Cardiac fibroblast (primary cell): ENCODE results near the gene ZNF253.
"Not testable (repeated sequence)": the region's sequence is repeated elsewhere in the genome, so short reads cannot be mapped to it uniquely, and the experiment has no call there.

Experiments
- DNase-seq, 2 donors: peaks; one replicate each; pipeline versions ENCODE4 v3.0.0 to v3.0.0-alpha.2; 2010; ENCODE audit warnings: low read depth in 2 of 2
- H3K4me3 ChIP-seq, 2 donors: replicated peaks in 1 of 2; 1 replicate in 1 of 2; 2 replicates in 1 of 2; pipeline ENCODE4 v1.5.1; 2011; ENCODE audit warnings: low read depth in 2 of 2, low read length in 2 of 2, mild to moderate bottlenecking in 2 of 2, moderate library complexity in 1 of 2
- TF ChIP-seq, protein P1 (sequence below): IDR thresholded peaks from one replicate; pipeline ENCODE4 v1.5.1; 2011; ENCODE audit warnings: low read depth, mild to moderate bottlenecking, low read length, inconsistent platforms

Gene ZNF253

DNA sequence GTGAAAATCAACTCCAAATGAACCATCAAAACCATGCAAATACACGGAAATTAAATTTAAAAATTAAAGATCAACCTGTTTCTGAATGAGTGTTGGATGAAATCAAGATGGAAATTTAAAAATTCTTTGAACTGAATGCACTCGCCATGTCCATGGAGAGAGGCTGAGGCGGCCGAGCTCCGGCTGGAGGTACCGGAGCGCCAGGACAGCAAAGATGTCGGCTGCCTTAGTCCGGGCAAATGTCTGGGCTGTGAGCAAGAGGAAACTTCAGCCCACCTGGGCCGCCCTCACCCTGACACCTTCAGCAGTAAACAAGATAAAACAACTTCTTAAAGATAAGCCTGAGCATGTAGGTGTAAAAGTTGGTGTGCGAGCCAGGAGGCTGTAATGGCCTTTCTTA, 38.8 kb upstream of the ZNF253 start:
- no peak for DNase-seq
- no peak overlapping the region for H3K4me3 ChIP-seq
- TF ChIP-seq, protein P1, sequence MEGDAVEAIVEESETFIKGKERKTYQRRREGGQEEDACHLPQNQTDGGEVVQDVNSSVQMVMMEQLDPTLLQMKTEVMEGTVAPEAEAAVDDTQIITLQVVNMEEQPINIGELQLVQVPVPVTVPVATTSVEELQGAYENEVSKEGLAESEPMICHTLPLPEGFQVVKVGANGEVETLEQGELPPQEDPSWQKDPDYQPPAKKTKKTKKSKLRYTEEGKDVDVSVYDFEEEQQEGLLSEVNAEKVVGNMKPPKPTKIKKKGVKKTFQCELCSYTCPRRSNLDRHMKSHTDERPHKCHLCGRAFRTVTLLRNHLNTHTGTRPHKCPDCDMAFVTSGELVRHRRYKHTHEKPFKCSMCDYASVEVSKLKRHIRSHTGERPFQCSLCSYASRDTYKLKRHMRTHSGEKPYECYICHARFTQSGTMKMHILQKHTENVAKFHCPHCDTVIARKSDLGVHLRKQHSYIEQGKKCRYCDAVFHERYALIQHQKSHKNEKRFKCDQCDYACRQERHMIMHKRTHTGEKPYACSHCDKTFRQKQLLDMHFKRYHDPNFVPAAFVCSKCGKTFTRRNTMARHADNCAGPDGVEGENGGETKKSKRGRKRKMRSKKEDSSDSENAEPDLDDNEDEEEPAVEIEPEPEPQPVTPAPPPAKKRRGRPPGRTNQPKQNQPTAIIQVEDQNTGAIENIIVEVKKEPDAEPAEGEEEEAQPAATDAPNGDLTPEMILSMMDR, result no peak

DNA sequence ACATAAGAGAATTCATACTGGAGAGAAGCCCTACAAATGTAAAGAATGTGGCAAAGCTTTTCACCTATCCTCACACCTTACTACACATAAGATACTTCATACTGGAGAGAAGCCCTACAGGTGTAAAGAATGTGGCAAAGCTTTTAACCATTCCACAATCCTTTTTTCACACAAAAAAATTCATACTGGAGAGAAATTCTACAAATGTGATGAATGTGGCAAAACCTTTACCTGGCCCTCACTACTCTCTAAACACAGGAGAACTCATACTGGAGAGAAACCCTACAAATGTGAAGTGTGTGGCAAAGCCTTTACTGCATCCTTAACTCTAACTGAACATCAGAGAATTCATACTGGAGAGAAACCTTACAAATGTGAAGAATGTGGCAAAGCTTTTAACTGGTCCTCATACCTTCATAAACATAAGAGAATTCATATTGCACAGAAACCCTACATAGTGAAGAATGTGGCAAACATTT, 30.1 kb upstream of the ZNF253 start:
- TF ChIP-seq, protein P1, result no peak
- H3K4me3 ChIP-seq, result no peak overlapping the region
- DNase-seq, result no peak

DNA sequence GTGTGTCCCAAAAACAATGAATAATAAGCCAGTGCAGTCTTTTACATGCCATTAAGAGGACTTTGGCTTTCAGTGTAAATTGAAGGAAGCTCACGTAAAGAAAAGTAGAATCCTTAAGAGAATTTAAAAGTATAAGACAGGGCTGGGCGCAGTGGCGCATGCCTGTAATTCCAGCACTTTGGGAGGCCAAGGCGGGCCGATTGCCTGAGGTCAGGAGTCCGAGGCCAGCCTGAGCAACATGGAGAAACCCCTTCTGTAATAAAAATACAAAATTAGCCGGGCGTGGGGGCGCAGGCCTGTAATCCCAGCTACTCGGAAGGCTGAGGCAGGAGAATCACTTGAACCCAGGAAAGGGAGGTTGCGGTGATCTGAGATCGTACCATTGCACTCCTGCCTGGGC, 17.9 kb upstream of the ZNF253 start:
- TF ChIP-seq, protein P1, result no peak
- no peak overlapping the region for H3K4me3 ChIP-seq
- no peak for DNase-seq

DNA sequence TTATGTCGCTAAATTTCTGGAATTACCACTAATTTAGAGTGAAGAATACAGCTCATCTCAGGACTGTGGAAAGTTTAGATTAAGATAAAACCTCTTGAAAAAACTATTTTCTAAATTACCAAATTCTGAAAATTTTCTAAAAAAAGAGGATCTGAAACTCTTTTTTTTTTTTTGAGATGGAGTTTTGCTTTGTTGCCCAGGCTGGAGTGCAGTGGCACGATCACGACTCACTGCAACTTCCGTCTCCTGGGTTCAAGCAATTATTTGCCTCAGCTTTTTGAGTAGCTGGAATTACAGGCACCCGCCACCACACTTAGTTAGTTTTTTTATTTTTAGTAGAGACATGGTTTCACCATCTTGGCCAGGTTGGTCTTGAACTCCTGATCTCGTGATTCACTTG, 16.6 kb upstream of the ZNF253 start:
- no peak overlapping the region for H3K4me3 ChIP-seq
- TF ChIP-seq, protein P1, result no peak

DNA sequence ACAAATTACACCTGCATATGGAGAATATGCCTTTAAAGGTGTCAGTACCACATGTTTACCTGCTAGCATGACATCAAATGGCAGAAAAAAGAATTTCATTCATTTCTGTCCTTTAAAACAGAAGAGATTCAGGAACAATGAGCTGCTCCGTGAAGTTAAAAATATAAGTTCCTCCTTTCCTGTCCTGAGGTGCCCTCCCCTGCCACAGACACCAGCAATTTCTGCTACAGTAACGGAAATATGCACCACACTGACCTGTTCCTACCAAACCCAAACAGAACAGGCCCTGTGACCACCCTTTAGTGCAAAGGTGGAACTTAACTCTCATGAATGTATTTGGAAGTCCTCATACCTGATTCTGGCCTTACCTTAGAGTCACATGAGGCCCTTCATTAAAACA, 13.9 kb upstream of the ZNF253 start:
- H3K4me3 ChIP-seq, DNase-seq: not testable (repeated sequence)

More for the DNA sequence above, 16.6 kb upstream of the ZNF253 start:
- no peak for DNase-seq

DNA sequence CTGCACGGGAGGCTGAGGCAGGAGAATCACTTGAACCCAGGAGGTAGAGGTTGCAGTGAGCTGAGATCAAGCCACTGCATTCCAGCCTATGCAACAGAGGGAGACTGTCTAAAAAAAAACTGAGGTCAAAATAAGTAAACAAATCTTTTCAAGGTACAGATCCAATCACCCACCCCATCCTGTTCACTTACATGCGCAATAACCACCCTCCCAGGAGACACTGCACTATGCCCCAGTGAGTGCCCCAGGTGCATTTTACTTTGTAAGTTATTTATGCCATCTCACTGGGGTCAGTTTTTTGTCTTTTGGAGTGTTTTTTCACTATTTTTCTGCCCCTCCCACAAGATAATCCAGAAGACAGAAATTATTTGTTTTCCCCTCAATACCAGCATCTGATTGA, 6.9 kb upstream of the ZNF253 start:
- TF ChIP-seq, protein P1, result no peak
- DNase-seq, result no peak
- H3K4me3 ChIP-seq, result no peak overlapping the region

DNA sequence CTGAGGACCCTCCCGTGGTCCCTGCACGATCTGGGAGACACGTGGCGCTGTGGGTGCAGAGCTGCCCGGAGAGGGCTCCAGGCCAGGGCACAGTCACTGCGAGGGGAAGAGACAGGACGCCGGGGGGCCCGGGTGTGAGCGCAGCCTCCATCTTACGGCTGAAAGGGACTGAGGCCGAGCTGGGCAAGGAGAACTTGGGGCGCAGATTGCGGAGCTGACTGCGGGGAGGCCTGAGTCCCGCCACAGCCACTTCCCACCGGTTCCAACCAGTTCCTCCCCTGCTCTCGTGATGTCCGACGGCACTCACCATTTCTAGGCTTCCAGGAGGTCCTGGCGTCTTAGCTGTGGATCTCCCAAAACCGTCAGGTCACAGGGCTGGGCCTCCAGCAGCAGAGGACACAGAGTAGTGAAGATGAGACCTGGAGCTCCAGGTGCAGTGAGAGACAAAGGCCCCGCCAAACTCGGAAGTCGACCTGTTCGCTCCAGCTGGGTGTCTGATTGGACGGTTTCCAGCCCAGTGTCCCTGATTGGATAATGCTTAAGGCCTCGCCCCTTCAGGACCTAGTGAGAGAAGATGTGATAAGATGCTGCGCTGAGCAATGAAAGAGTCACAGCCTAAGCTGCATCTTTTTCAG, 4.8 kb upstream of the ZNF253 start:
- no peak for DNase-seq
- no peak overlapping the region for H3K4me3 ChIP-seq
- TF ChIP-seq, protein P1, result no peak
